Activated CD8-positive, alpha-beta memory T cell treated with anti-CD3 and anti-CD28 coated beads for 48 hours (primary cell): ENCODE data around the gene SLC31A2.
"Not testable (repeated sequence)": the region's sequence is repeated elsewhere in the genome, so short reads cannot be mapped to it uniquely, and the experiment has no call there.

Experiments used
- DNase-seq, 3 experiments: peaks; one replicate each; pipeline ENCODE4 v3.0.0-alpha.2; 2020; ENCODE audit warnings: low read depth in 2 of 3, low spot score in 2 of 3

The SLC31A2 gene

DNA sequence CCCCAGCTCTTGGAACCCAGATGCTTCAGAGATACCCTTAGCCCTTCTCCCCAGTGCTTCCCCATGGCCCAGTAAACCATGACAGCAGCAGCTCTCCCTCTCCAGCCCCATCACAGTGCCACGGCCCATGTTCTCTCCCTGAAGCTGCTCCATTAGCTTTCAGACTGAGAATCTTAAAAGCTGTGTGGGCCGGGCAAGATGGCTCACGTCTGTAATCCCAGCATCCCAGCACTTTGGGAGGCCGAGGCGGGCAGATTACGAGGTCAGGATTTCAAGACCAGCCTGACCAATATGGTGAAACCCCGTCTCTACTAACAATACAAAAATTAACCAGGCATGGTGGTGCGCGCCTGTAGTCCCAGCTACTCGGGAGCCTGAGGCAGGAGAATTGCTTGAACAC lies 1.2 kb upstream of the SLC31A2 start:
- DNase-seq = not testable (repeated sequence)

- no peak for DNase-seq
Observed at GRCh38 chr9:113151696-113152630, 1.2 kb downstream of the SLC31A2 start.

DNA sequence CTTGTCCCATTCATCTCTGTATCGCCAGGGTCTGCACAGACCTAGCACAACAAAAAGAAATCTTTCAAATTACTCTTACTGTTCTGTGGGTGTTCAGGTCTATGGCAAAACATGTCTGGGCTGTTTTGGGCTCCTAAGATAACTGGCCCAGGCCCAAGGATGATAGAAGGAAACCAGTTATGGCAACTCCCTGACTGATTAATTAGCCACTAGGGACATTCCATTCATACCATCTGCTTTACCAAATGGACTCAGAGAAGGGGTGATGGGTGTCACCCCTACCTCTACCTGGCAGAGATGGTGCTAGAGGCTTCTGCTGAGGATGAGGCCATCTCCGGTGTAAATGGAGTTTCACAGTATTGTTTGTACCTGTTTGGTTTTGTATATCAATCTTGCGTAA lies 1.9 kb downstream of the SLC31A2 start:
- DNase-seq = no peak

DNA sequence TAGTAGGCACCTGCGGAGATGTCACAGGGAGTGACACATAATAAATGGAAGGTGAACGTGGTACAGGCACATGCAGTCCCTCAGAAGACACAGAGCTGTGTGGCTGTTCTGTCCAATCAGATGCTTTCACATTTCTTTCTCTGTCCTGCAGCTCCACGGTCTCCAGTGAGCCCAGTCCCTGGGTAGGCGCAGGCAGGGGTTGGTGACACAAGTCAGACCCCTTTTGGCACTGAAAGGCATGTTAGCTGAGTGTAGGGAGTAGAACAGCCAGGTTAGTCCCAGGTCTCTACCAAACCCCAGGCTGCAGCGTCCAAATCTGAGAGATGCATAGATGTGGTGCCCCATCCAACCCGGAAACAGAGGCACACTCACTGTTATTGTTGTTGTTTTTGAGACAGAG lies 2.8 kb downstream of the SLC31A2 start:
- DNase-seq = no peak

DNA sequence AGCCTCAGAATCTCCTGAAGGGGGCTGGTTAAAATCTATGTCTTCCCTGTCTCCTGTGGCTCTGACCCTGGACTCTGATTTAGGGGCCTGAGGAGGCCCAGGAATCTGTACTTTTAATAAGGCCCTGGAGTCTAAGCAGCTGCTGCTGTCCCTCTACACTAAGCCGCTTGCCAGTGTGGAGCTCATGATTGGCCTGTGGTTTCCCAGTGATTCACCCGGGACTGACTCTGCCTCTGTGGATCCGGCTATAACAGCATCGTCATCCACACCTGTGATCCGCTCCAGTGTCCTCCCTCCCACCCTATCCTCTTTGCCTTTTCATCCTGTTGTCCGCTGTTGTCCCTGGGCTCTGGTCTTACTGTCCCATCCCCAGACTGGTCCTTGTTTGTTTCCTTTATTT lies 3.7 kb downstream of the SLC31A2 start:
- no peak for DNase-seq

GRCh38 chr9:113154946-113155345 lies 4.1 kb downstream of the SLC31A2 start:
- DNase-seq = no peak

- no peak for DNase-seq
Observed at GRCh38 chr9:113155911-113156588, 5.2 kb downstream of the SLC31A2 start.

GRCh38 chr9:113156880-113157279 lies 6.1 kb downstream of the SLC31A2 start:
- no peak for DNase-seq

GRCh38 chr9:113158446-113158845 lies 7.6 kb downstream of the SLC31A2 start:
- no peak for DNase-seq

GRCh38 chr9:113160571-113160970 lies 9.8 kb downstream of the SLC31A2 start:
- DNase-seq = no peak

GRCh38 chr9:113163001-113163400 lies 12.2 kb downstream of the SLC31A2 start:
- DNase-seq = no peak

GRCh38 chr9:113164536-113165300 lies 13.9 kb downstream of the SLC31A2 start:
- DNase-seq = no peak

GRCh38 chr9:113166039-113166438 lies 15.2 kb downstream of the SLC31A2 start:
- no peak for DNase-seq

GRCh38 chr9:113168809-113169208 lies 18.0 kb downstream of the SLC31A2 start:
- DNase-seq = no peak

GRCh38 chr9:113173341-113173740 lies 22.5 kb downstream of the SLC31A2 start:
- no peak for DNase-seq

GRCh38 chr9:113176803-113177202 lies 26.0 kb downstream of the SLC31A2 start:
- DNase-seq = no peak

DNA sequence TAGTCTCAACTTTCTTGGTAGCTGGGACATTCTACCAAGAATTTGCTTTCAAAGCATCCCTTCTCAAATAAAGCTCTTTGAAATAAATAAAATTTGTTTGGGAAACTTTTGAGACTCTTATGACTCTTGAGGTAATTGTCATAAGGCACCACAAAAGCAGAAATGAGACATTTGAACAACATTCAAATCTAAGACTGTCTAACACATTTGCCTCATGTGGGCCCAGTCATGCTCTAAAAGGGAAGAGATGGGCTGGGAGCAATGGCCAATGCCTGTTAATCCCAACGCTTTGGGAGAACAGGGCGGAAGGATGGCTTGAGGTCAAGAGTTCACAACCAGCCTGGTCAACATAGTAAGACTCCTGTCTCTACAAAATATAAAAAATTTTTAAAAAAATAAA lies 26.4 kb downstream of the SLC31A2 start:
- no peak for DNase-seq

DNA sequence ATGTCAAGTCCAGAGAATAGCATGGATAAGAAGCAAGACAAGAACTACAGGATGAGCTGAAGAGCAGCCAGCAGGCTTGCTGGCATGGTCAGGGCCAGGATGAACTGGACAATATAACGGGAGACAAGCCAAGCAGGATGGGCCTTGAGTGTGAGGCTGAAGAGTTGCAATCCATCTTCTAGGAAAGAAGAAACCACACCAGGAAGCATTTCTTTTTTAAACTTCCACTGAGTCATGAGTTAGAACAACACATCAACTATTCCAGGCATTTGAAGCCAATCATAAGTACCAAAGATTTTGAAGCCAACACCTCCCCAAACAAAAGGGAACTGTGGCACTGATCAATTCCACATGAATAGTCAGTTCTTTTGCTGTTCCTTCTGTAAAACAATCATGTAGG lies 27.3 kb downstream of the SLC31A2 start:
- DNase-seq = no peak

DNA sequence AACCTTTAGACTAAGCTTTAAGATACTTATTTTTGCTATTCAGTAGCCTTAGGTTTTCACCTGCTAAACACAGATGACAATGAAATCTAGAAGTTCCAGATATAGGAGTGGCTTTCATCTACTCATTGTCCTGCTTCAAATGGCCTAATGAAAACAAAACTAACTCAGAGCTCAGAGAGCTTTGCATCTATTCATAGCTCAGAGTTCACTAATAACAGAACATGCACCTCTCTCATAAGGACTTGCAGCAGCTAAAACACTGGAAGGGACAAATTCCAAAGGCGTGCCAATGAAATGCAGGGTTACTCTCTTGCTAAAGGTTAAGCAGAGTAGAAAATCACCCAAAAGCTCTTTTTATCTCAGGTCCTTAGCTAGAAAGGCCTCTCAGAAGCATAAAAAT lies 29.0 kb downstream of the SLC31A2 start:
- no peak for DNase-seq

DNA sequence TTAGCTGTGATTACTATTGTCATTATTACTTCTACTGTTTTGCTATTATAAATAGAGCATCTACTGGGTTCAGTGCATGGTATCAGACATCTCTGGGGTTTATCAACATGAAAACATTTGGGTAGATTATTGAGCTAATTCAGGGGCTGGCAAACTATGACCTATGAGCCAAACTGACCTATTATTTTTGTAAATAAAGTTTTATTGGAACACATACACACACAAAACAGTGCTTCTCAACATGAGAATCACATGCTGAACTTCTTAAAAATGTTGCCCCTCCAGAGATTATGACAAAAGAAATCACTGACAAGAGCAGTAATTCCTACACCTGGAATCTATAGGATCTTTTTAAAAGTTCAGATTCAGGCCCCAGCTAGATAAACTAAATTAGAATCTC lies 30.4 kb downstream of the SLC31A2 start:
- DNase-seq = no peak

DNA sequence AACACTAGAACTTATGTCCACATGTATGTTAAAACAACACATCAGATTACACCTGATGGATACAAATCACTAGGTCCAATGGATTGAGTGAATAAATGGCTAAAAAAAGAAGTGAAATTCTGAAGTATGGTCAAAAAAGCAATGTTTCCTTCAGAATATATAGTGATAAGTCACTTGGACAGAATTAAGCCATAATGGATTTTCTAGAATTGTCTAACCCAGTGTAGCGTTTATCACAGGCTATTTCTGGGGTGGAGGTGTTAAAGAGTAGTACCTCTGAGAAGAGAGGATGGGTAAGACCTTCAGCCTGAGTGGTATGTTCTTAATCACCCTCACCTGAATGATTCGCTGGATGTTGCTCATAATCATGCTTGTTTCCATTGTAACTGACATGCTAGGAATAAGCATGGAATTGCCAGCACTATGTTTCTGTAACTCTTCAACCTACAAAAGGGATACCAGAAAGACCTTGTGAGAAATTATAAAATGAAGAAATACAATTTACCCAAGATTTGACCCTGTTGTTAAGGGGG lies 33.2 kb downstream of the SLC31A2 start:
- DNase-seq = no peak
